Neutrophil (primary cell): Measurements from ENCODE around the gene SMOC2.

Experiments used
- H3K27ac ChIP-seq: fragments of 200-600 bp; sonication (generic); 2 replicates; pipeline ENCODE4 v1.5.1; 2016; ENCODE audit warnings: mild to moderate bottlenecking, moderate library complexity
- H3K27me3 ChIP-seq: fragments of 200-600 bp; sonication (generic); 2 replicates; pipeline ENCODE4 v1.6.0; 2016; ENCODE audit warnings: mild to moderate bottlenecking
- H3K36me3 ChIP-seq: fragments of 200-600 bp; sonication (generic); 2 replicates; pipeline ENCODE4 v1.5.1; 2017
- H3K4me1 ChIP-seq, 2 experiments: fragments of 200-600 bp in 1 of 2; sonication (generic) in 1 of 2; 1 replicate in 1 of 2; 2 replicates in 1 of 2; pipeline versions ENCODE4 v1.5.1 to v1.6.1; 2013 to 2016; ENCODE audit warnings: low read depth in 1 of 2, low read length in 1 of 2, mild to moderate bottlenecking in 1 of 2, moderate library complexity in 1 of 2; ENCODE audit not compliant: control insufficient read depth in 1 of 2, insufficient read depth in 1 of 2
- H3K4me3 ChIP-seq, 2 experiments: fragments of 200-600 bp in 1 of 2; sonication (generic) in 1 of 2; 1 replicate in 1 of 2; 2 replicates in 1 of 2; pipeline ENCODE4 v1.5.1; 2013 to 2016; ENCODE audit warnings: low read depth in 1 of 2, low read length in 1 of 2, mild to moderate bottlenecking in 1 of 2, moderate library complexity in 1 of 2
- H3K9me3 ChIP-seq: fragments of 200-600 bp; sonication (generic); 2 replicates; pipeline ENCODE4 v1.5.1; 2016
- CTCF ChIP-seq: fragments of 200-600 bp; sonication (generic); IDR thresholded peaks from 2 replicates; pipeline ENCODE4 v1.5.1; 2016; ENCODE audit warnings: antibody characterized with exemption

Gene SMOC2

GRCh38 chr6:168637834-168638233 lies 196.8 kb downstream of the SMOC2 start:
- no peak overlapping the region for H3K27ac ChIP-seq
- no peaks in the 10 kb centered on the region for H3K27me3 ChIP-seq
- no peaks in the 10 kb centered on the region for H3K9me3 ChIP-seq
- no peak overlapping the region for H3K4me3 ChIP-seq
- no peak for TF ChIP-seq CTCF
- no peaks in the 10 kb centered on the region for H3K4me1 ChIP-seq
- no peaks in the 10 kb centered on the region for H3K36me3 ChIP-seq

GRCh38 chr6:168638468-168639271 lies 197.7 kb downstream of the SMOC2 start:
- no peaks in the 10 kb centered on the region for H3K36me3 ChIP-seq
- TF ChIP-seq CTCF = no peak
- H3K27me3 ChIP-seq = no peaks in the 10 kb centered on the region
- no peak overlapping the region for H3K27ac ChIP-seq
- H3K4me1 ChIP-seq = no peaks in the 10 kb centered on the region
- no peak overlapping the region for H3K4me3 ChIP-seq
- H3K9me3 ChIP-seq = no peaks in the 10 kb centered on the region

GRCh38 chr6:168640181-168640580 lies 199.2 kb downstream of the SMOC2 start:
- no peaks in the 10 kb centered on the region for H3K9me3 ChIP-seq
- H3K27me3 ChIP-seq = no peaks in the 10 kb centered on the region
- H3K36me3 ChIP-seq = no peaks in the 10 kb centered on the region
- no peak for TF ChIP-seq CTCF
- no peaks in the 10 kb centered on the region for H3K4me1 ChIP-seq
- no peak overlapping the region for H3K27ac ChIP-seq
- H3K4me3 ChIP-seq = no peak overlapping the region

- Histone ChIP-seq H3K36me3 (no peaks in the 10 kb centered on the region), H3K27me3 (no peaks in the 10 kb centered on the region)
These were observed 199.8 kb downstream of the SMOC2 start for GRCh38 chr6:168640768-168641167.

GRCh38 chr6:168641446-168641845 lies 200.5 kb downstream of the SMOC2 start:
- Histone ChIP-seq H3K4me3 (no peak overlapping the region), H3K9me3 (no peaks in the 10 kb centered on the region), H3K27ac (no peak overlapping the region), H3K36me3 (no peaks in the 10 kb centered on the region), H3K27me3 (no peaks in the 10 kb centered on the region), H3K4me1 (no peaks in the 10 kb centered on the region)
- TF ChIP-seq CTCF = no peak

More at GRCh38 chr6:168640768-168641167, 199.8 kb downstream of the SMOC2 start:
- TF ChIP-seq CTCF = no peak
- H3K9me3 ChIP-seq = no peaks in the 10 kb centered on the region
- no peak overlapping the region for H3K27ac ChIP-seq
- no peaks in the 10 kb centered on the region for H3K4me1 ChIP-seq
- H3K4me3 ChIP-seq = no peak overlapping the region
